Pancreas (tissue), 10 donors: ENCODE measurements around the gene TAC4. TPM values are rescaled to one million over a fixed set of nuclear protein-coding genes. Genes with fewer than 3 reads are reported as not detected.

Experiments
- ATAC-seq, 4 donors: fragments of 200-7000 bp; cut with Tn5 transposase; one replicate each; pipeline versions ENCODE4 v1.8.0 to v1.9.1; 2020; ENCODE audit warnings: mild to moderate bottlenecking in 4 of 4, moderate library complexity in 4 of 4
- DNase-seq, 6 donors: peaks; one replicate each; pipeline ENCODE4 v3.0.0-alpha.2; 2020
- FAIRE-seq: peaks from 2 replicates; lab custom pipeline; 2012; peaks lifted over from hg19 to GRCh38; lab: Jason Lieb, UNC
- H3K27ac ChIP-seq, 4 donors: fragments of 200-600 bp; sonication (generic); 1 replicate in 3 of 4; 2 replicates in 1 of 4; pipeline versions ENCODE4 v1.5.0 to v1.8.0; 2020
- H3K27me3 ChIP-seq, 4 donors: fragments of 200-600 bp; one replicate each; pipeline ENCODE4 v1.8.0; 2021
- H3K36me3 ChIP-seq, 3 donors: fragments of 200-600 bp; sonication (generic) in 1 of 3; one replicate each; pipeline versions ENCODE4 v1.5.0 to v1.8.0; 2020 to 2021
- H3K4me1 ChIP-seq, 3 donors: fragments of 200-600 bp; one replicate each; pipeline ENCODE4 v1.8.0; 2021
- H3K4me3 ChIP-seq, 4 donors: fragments of 200-600 bp; sonication (generic) in 2 of 4; one replicate each; pipeline versions ENCODE4 v1.5.0 to v1.8.0; 2020 to 2021
- H3K9me3 ChIP-seq, 4 donors: fragments of 200-600 bp; one replicate each; pipeline ENCODE4 v1.8.0; 2021
- CTCF ChIP-seq, 4 donors: fragments of 200-600 bp; sonication (generic) in 3 of 4; IDR thresholded peaks; one replicate each; pipeline versions ENCODE4 v1.5.0 to v1.8.0; 2021; ENCODE audit warnings: antibody characterized with exemption in 4 of 4
- WGBS, 2 donors: extraction: QIAGEN DNeasy Blood & Tissue Kit; methylation state at CpG; one replicate each; pipeline ENCODE4 v1.1.7; 2013; 5-methylcytosine and 5-hydroxymethylcytosine counted together
- intact Hi-C, 3 donors: fragments of 100-400 bp; cut with DNase I; formaldehyde crosslinking; loops; one replicate each; pipeline versions ENCODE4 v1.11.1 to v1.14.2; 2022
- polyA plus RNA-seq, 2 donors: library from polyadenylated mRNA; stranded (reverse); fragments of 200-250 nt; gene quantifications; one replicate each; pipeline ENCODE4 v1.2.3, GENCODE V29; 2013
- total RNA-seq, 6 donors: library from RNA; stranded (reverse); fragmentation: NEBNext Ultra II Directional in 4 of 6; extraction: Animal tissue kit (Norgen Biotek cat#: 25700) in 4 of 6; gene quantifications; one replicate each; pipeline versions ENCODE4 v1.2.1 to v1.2.4, GENCODE V29; 2021 to 2023
- donor health status: healthy with polysubstance abuse.
- donor health status: DM: no; HTN: no; CAD: no; lungs with moderate emphysema.
- donor health status: DM: no; HTN: no; CAD: no.
- donor health status: control.
- donor health status: control.
- donor health status: Bipolar disorder and iron deficiency.
- donor health status: DM: yes; HTN: yes; CAD: no.
- donor health status: DM: no; HTN: no; CAD: no.
- donor health status: DM: no; HTN: no; CAD: no.
- donor health status: DM: yes; HTN: yes; CAD: no.

TAC4 gene
- total and polyA plus RNA-seq, 8 donors, result not detected

- Histone ChIP-seq H3K36me3 (no peaks in the 10 kb centered on the region), H3K27me3 (peaks cover 0 to 8% (median 0%) of the 10 kb centered on the region in 4 donors), H3K27ac (no peak overlapping the region), H3K4me1 (peaks cover 0 to 3% (median 0%) of the 10 kb centered on the region in 3 donors), H3K9me3 (no peaks in the 10 kb centered on the region), H3K4me3 (no peak overlapping the region)
- intact Hi-C loops, result loop anchor here in 1 of 3 donors (5.0 kb wide), 1 partner anchor 116 kb away; the partner anchor contains the start of gene DLX3
- peak in 1 of 6 donors; percentile 16 for DNase-seq
- FAIRE-seq, result no peak
- WGBS, 2 donors, result 43 to 55% methylated on average over 3 to 5 of the region's 5 CpGs
- TF ChIP-seq CTCF (IDR thresholded peaks at IDR 0.05), result no peak
- ATAC-seq, result no peak
These were observed 33.2 kb upstream of the TAC4 start for GRCh38 chr17:49881054-49881402.

- no peak for FAIRE-seq
- DNase-seq, result peak; percentile 53 to 93 (median 82)
- Histone ChIP-seq H3K27ac (no peak overlapping the region), H3K4me3 (no peak overlapping the region), H3K36me3 (no peaks in the 10 kb centered on the region), H3K27me3 (peaks cover 0 to 8% (median 0%) of the 10 kb centered on the region in 4 donors), H3K9me3 (no peaks in the 10 kb centered on the region), H3K4me1 (peaks cover 0 to 3% (median 0%) of the 10 kb centered on the region in 3 donors)
- TF ChIP-seq CTCF (IDR thresholded peaks at IDR 0.05), result peak; percentile 97 to 99 (median 98)
- ATAC-seq, result peak; percentile 96 to 99 (median 98)
- intact Hi-C loops, result loop anchor here in 1 of 3 donors (5.0 kb wide), 1 partner anchor 117 kb away; the partner anchor contains the start of gene DLX3
- 8 to 9% methylated on average over 40 to 41 of the region's 41 CpGs for WGBS, 2 donors
These were observed 32.6 kb upstream of the TAC4 start for GRCh38 chr17:49880291-49881053.

GRCh38 chr17:49878931-49879904 is 31.3 kb upstream of the TAC4 start:
- Histone ChIP-seq H3K4me3 (no peak overlapping the region), H3K27ac (no peak overlapping the region), H3K36me3 (no peaks in the 10 kb centered on the region), H3K9me3 (no peaks in the 10 kb centered on the region), H3K27me3 (peaks cover 0 to 8% (median 0%) of the 10 kb centered on the region in 4 donors), H3K4me1 (peaks cover 0 to 3% (median 0%) of the 10 kb centered on the region in 3 donors)
- ATAC-seq, result no peak
- no peak for FAIRE-seq
- no peak for TF ChIP-seq CTCF (IDR thresholded peaks at IDR 0.05)
- WGBS, 2 donors, result 62 to 72% methylated on average over 14 of the region's 14 CpGs
- peak in 1 of 6 donors; percentile 8 for DNase-seq
- intact Hi-C loops, result loop anchor here in 1 of 3 donors (5.0 kb wide), 1 partner anchor 118 kb away; the partner anchor contains the start of gene DLX3

- DNase-seq, result peak in 1 of 6 donors; percentile 35
- intact Hi-C loops, result loop anchor here in 1 of 3 donors (5.0 kb wide), 1 partner anchor 122 kb away; the partner anchor contains the start of gene DLX3
- H3K4me1 ChIP-seq, result peaks cover 0 to 3% (median 0%) of the 10 kb centered on the region in 3 donors
- no peak for TF ChIP-seq CTCF (IDR thresholded peaks at IDR 0.05)
- no peaks in the 10 kb centered on the region for H3K36me3 ChIP-seq
- no peaks in the 10 kb centered on the region for H3K9me3 ChIP-seq
- no peak for ATAC-seq
- WGBS, 2 donors, result 55 to 71% methylated on average over 7 to 9 of the region's 9 CpGs
- H3K27me3 ChIP-seq, result peaks cover 0 to 8% (median 0%) of the 10 kb centered on the region in 4 donors
- no peak overlapping the region for H3K4me3 ChIP-seq
- no peak overlapping the region for H3K27ac ChIP-seq
- no peak for FAIRE-seq
These were observed 27.8 kb upstream of the TAC4 start for GRCh38 chr17:49875685-49876084.
